Stimulated activated CD4-positive, alpha-beta T cell treated with anti-CD3 and anti-CD28 coated beads, Interleukin-2, amount 100 ng/mL, for 48 hours (primary cell): ENCODE measurements around the gene TBXA2R.
A peak's percentile ranks its signal among the peaks of the same experiment; 100 is the strongest.
"Not testable (repeated sequence)": the region's sequence is repeated elsewhere in the genome, so short reads cannot be mapped to it uniquely, and the experiment has no call there.

ENCODE experiments used
- DNase-seq, 2 donors: peaks; one replicate each; pipeline ENCODE4 v3.0.0-alpha.2; 2020

TBXA2R gene

GRCh38 chr19:3576696-3577443 is 29.8 kb downstream of the TBXA2R start:
- no peak for DNase-seq

GRCh38 chr19:3575949-3576673 is 30.6 kb downstream of the TBXA2R start:
- DNase-seq: no peak

DNA sequence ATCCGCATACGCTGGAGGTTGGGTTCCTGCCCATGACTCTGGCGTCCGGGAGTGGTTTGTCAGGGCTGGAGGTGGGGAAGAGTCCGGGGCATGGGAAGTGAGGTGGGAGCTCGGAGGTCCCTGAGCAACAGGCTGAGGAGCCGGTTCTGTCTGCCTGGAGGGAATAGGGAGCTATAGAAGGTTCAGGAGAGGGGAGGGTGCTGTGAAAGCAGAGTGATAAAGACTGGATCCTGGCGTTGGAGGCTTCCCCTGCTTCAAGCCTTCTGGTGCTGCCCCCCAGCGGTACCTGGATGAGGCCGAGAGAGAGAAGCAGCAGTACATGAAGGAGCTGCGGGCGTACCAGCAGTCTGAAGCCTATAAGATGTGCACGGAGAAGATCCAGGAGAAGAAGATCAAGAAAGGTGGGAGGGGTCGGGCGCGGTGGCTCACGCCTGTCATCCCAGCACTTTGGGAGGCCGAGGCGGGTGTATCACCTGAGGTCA is 31.4 kb downstream of the TBXA2R start:
- DNase-seq: peak in 1 of 2 donors; percentile 13

GRCh38 chr19:3573858-3574637 is 32.6 kb downstream of the TBXA2R start:
- DNase-seq: peak; percentile 87 to 94

GRCh38 chr19:3573162-3573857 is 33.4 kb downstream of the TBXA2R start:
- peak; percentile 11 to 34 for DNase-seq

DNA sequence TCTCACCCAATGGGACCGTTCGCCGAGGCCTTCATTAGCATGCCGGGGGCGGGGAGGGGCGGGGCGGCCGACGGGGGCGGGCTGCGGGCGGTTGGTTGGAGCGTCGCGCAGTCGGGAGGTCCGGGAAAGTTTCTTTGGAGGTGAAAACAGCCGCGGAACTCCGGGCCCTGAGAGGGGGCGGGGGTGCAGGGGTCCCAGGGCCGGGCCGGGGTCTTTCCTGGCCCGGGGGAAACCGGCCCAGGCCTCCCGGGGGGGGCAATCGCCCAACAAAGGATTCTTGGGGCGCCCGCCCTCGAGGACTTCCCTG is 33.9 kb downstream of the TBXA2R start, which contains the start of gene HMG20B:
Gene HMG20B, plus strand, starts transcription at position 90 of the 307 bp plus-strand sequence. CDS start 366 bp downstream, outside the sequence.
- DNase-seq: no peak

DNA sequence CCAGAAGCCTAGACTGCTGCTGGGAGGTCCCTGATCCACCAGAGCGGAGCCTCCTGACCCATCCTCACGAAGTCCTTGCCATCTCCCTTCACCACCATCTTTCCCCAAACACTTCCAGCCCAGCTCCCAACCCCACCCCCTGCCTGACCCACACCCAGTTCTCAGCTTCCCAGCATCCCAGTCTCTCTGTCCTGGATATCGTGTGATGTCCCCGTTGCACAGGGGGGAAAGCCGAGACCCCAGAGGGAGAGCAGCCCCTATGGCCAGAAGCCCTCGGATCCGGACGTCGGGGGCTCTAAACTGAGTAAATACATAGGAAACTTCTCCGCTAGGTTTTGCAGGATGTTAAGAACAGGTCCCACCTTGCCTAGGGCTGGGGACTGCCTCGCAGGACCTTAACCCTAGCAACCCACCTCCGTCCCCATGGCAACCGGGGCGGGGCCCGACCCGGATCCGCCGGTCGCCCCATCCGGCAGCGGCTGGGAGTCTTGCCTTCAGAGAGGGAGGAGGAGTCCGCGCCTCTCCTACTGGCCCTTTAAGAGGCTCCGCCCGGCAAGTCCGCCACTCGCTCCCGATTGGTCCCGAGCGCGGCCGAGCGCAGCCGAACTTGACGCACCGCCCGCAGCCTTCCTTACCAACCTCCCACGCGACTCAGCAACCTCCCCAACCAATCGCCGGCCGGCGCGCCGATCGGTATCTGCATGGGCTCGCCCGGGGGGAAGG is 34.4 kb downstream of the TBXA2R start:
- DNase-seq: peak; percentile 97 to 99

DNA sequence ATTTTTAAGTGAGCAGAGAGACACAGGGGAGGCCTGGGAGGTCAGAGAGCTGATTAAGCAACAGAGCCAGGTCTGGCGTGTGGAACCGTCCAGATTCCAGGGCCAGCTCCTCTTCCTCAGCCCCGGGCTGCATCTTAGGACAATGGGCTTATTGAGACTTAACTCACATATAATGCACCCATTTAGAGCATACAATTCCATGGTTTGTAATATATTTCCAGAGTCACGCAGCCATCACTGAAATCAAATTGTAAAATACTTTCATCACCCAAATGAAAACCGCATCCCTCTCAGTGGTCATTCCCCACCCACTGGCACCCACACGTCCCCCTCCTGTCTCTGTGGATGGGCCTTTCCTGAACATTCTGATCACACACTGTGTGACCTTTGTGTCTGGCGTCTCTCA is 36.1 kb downstream of the TBXA2R start:
- DNase-seq: no peak

GRCh38 chr19:3570042-3570441 is 36.6 kb downstream of the TBXA2R start:
- DNase-seq: not testable (repeated sequence)

DNA sequence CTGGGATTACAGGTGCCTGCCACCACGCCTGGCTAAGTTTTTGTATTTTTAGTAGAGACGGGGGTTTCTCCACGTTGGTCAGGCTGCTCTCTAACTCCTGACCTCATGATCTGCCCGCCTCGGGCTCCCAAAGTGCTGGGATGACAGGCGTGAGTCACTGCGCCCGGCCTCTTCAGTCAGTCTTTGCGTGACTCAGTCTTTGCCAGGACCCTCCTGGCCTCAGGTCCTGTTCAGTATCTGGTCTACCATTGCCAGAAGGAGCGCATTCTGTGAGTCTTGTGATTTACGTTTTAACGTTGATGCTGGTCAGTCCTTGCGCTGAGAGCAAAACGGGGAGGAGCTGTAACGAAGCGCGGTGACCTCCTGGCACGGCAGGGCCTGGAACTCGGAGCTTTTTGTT is 41.5 kb downstream of the TBXA2R start:
- DNase-seq: no peak

GRCh38 chr19:3563709-3564524 is 42.8 kb downstream of the TBXA2R start:
- no peak for DNase-seq

DNA sequence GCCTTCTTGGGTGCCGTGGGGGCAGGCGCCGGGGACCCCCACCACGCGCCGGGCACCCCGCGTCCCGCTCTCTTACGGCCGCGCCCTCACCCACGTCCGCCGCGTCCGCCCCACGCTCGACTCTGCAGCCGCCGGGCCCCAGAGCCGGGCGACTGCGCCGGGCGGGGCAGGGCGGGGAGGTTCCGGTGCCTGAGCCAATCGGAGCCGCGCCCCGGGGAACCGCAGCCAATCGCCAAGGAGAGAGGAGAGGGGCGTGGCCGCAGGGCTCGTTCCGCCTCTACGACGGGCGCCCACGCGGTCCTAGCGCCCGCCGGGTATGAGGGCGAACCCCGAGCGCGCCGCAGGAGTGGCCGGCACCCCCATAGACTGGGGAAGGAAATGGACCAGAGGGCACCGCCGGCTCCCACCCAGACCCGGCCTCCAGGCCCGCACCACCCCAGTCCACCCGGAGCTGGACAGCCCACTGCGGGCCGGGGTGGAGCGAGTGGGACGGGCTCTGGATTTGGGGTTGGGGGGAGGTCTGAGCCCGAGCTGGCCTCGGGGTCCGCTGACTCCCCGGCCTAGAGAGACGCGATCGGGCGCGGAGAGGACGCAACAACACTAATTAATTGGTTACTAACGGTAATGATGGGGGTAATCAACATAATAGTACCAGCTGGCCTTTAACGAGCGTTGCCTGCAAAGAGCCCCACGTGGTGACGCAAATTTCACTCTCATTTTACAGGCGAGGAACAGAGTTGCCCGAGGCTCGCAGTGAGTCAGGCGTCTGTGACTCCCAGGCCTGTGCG is 49.0 kb downstream of the TBXA2R start, which contains the start of gene MFSD12:
Gene MFSD12, minus strand, starts transcription at position 126 of the 788 bp plus-strand sequence. CDS start 183 bp downstream, outside the sequence.
- peak; percentile 93 to 95 for DNase-seq

DNA sequence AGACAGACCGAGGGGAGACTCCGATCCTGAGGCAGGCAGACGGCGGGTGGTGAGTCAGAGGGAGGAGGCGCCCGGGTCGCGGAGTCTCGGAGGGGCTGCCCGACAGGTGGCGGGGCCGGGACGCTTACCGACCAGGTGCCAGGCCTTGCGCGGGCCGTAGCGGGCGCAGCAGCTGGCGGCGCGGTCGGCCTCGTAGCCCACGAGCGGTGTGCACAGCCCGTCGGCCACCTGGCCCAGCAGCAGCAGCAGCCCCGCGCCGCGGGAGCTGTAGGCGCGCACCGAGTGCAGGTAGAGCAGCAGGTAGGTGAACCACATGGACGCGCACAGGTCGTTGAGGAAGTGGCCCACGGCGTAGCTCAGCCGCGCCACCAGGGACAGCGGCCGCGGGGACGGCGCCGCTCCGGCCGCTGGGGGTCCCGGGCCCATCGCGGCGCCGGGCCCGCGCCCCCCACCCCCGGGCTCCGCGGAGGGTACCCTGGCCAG is 49.7 kb downstream of the TBXA2R start:
- DNase-seq: peak; percentile 38 to 58

DNA sequence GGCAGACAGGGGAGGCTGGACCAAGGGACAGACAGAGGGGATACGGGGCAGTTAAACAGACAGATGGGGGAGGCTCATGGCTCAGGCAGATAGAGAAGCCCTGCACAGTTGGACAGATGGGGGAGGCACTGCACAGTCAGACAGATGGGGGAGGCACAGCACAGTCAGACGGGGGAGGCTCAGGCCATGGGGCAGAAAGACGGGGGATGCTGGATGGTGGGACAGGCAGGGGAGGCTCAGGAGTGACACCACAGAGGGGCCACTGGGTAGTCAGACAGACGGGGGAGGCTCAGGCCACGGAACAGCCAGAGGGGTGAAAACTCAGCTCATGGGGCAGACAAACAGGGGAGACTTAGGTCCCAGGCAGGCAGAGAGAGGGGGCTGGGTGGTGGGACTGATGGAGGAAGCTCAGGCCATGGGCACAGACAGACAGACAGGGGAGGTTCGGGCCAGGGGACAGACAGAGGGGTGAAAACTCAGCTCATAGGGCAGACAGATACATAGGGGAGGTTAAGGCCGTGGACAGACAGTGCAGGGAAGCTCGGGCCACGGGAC is 50.2 kb downstream of the TBXA2R start:
- DNase-seq: no peak

DNA sequence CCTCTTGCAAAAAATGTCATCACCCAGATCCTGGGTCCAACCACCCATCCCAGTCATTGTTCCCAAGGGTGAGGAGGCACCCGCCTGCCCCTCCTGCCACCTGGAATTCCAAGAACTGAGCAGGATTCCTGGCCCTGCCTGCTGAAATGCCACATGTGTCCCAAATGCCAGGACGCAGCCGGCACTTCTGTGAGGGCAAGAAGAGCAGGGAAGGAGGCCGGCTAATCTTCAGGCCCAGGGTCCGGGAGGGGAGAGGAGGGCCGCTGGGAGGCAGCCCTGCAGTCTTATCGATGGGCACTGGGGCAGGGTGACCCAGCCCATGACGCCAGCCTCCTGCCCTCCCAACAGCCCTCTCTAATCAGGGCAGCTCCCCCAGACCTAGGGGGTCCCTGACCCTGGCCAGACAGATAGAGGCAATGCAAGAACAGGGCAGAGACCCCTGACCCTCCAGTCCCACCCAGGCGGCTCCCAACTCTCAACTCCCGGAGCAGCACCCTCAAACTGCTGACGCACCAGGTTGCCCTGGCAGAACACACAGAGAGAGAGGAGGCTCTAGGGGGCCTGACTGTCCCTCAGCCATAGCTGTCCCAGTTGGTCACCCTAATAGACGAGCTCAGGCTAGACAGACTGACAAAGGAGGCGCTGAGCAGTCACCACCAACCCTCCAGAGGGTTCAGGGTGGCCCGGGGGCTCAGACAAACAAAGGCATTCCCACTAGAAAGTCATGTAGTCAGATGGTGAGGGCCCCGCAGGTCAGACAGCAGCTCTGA is 50.8 kb downstream of the TBXA2R start:
- DNase-seq: no peak

- DNase-seq: no peak
These were observed 52.2 kb downstream of the TBXA2R start for GRCh38 chr19:3554254-3555083.

- DNase-seq: no peak
These were observed 54.9 kb downstream of the TBXA2R start for GRCh38 chr19:3551792-3552095.
